Measurements from ENCODE around the gene CAMK1D.

DNA sequence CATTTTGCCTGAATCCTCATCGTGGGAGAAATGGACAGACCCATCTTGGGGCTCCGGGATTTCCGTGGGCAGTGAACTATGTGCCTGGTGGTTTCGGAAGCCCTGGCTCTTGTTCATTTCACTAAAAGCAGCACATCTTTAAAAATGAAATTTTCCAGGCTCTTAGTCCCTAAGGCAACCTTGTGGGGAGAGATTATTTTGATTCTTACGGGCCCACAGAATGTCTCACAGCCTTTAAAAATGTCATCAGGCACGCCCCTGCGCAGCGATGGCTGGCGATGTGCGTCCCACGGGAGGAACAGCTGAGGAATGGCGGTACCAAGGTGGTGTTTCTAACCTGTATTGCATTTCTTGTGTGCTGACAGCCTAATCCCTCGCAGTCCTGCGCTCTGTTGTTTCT, 462.5 kb downstream of the CAMK1D start:
- TF ChIP-seq, protein P1, sequence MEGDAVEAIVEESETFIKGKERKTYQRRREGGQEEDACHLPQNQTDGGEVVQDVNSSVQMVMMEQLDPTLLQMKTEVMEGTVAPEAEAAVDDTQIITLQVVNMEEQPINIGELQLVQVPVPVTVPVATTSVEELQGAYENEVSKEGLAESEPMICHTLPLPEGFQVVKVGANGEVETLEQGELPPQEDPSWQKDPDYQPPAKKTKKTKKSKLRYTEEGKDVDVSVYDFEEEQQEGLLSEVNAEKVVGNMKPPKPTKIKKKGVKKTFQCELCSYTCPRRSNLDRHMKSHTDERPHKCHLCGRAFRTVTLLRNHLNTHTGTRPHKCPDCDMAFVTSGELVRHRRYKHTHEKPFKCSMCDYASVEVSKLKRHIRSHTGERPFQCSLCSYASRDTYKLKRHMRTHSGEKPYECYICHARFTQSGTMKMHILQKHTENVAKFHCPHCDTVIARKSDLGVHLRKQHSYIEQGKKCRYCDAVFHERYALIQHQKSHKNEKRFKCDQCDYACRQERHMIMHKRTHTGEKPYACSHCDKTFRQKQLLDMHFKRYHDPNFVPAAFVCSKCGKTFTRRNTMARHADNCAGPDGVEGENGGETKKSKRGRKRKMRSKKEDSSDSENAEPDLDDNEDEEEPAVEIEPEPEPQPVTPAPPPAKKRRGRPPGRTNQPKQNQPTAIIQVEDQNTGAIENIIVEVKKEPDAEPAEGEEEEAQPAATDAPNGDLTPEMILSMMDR (IDR thresholded peaks at IDR 0.05), result no peak
- TF ChIP-seq RNF2 (IDR thresholded peaks at IDR 0.05; ENCODE audit: borderline replicate concordance, low read depth) (no peak), JUNB (IDR thresholded peaks at IDR 0.05) (no peak), POLR2AphosphoS2 (conservative IDR thresholded peaks at IDR 0.05; ENCODE audit: low read length) (no peak), POLR2A (IDR thresholded peaks at IDR 0.05; ENCODE audit: low read length) (no peak), EP300 (IDR thresholded peaks at IDR 0.05) (no peak), HDAC2 (IDR thresholded peaks at IDR 0.05) (no peak), RAD21 (conservative IDR thresholded peaks at IDR 0.05 in 1 of 2, IDR thresholded peaks at IDR 0.05 in 1 of 2) (no peak), JUN (IDR thresholded peaks at IDR 0.05) (no peak), FOSL2 (IDR thresholded peaks at IDR 0.05) (no peak), FOSL2 (CRISPR knock-in tag; IDR thresholded peaks at IDR 0.05) (no peak), KDM1A (IDR thresholded peaks at IDR 0.05; ENCODE audit: low read depth) (no peak)
- TF ChIP-seq, protein P2, sequence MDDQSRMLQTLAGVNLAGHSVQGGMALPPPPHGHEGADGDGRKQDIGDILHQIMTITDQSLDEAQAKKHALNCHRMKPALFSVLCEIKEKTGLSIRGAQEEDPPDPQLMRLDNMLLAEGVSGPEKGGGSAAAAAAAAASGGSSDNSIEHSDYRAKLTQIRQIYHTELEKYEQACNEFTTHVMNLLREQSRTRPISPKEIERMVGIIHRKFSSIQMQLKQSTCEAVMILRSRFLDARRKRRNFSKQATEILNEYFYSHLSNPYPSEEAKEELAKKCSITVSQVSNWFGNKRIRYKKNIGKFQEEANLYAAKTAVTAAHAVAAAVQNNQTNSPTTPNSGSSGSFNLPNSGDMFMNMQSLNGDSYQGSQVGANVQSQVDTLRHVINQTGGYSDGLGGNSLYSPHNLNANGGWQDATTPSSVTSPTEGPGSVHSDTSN (IDR thresholded peaks at IDR 0.05), result no peak
- TF ChIP-seq, protein P3, sequence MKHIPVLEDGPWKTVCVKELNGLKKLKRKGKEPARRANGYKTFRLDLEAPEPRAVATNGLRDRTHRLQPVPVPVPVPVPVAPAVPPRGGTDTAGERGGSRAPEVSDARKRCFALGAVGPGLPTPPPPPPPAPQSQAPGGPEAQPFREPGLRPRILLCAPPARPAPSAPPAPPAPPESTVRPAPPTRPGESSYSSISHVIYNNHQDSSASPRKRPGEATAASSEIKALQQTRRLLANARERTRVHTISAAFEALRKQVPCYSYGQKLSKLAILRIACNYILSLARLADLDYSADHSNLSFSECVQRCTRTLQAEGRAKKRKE (CRISPR knock-in tag; IDR thresholded peaks at IDR 0.05; ENCODE audit: low read depth), result no peak
- TF ChIP-seq, protein P4, sequence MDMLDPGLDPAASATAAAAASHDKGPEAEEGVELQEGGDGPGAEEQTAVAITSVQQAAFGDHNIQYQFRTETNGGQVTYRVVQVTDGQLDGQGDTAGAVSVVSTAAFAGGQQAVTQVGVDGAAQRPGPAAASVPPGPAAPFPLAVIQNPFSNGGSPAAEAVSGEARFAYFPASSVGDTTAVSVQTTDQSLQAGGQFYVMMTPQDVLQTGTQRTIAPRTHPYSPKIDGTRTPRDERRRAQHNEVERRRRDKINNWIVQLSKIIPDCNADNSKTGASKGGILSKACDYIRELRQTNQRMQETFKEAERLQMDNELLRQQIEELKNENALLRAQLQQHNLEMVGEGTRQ (IDR thresholded peaks at IDR 0.05), result no peak
